Measurements from ENCODE around the gene TTC23.

Gene TTC23

GRCh38 chr15:99109555-99110021 lies 139.8 kb downstream of the TTC23 start:
- Histone ChIP-seq H3K36me3 (ENCODE audit: control insufficient read depth, insufficient read depth, low read length) (no peaks in the 10 kb centered on the region), H3K4me1 (ENCODE audit: control insufficient read depth, insufficient read depth, low read length) (peaks cover 12% of the 10 kb centered on the region), H3K9me3 (ENCODE audit: control insufficient read depth, low read length) (no peaks in the 10 kb centered on the region), H3K27me3 (ENCODE audit: control insufficient read depth, insufficient read depth, low read length) (peaks cover 9% of the 10 kb centered on the region), H3K9ac (ENCODE audit: low read length) (no peak overlapping the region), H3K4me3 (ENCODE audit: low read length) (no peak overlapping the region)

- Histone ChIP-seq H3K9ac (ENCODE audit: low read length) (no peak overlapping the region), H3K27me3 (ENCODE audit: control insufficient read depth, insufficient read depth, low read length) (peaks cover 9% of the 10 kb centered on the region), H3K4me1 (ENCODE audit: control insufficient read depth, insufficient read depth, low read length) (peaks cover 7% of the 10 kb centered on the region), H3K4me3 (ENCODE audit: low read length) (no peak overlapping the region), H3K36me3 (ENCODE audit: control insufficient read depth, insufficient read depth, low read length) (no peaks in the 10 kb centered on the region), H3K9me3 (ENCODE audit: control insufficient read depth, low read length) (no peaks in the 10 kb centered on the region)
These were observed 140.4 kb downstream of the TTC23 start for GRCh38 chr15:99108993-99109392.

DNA sequence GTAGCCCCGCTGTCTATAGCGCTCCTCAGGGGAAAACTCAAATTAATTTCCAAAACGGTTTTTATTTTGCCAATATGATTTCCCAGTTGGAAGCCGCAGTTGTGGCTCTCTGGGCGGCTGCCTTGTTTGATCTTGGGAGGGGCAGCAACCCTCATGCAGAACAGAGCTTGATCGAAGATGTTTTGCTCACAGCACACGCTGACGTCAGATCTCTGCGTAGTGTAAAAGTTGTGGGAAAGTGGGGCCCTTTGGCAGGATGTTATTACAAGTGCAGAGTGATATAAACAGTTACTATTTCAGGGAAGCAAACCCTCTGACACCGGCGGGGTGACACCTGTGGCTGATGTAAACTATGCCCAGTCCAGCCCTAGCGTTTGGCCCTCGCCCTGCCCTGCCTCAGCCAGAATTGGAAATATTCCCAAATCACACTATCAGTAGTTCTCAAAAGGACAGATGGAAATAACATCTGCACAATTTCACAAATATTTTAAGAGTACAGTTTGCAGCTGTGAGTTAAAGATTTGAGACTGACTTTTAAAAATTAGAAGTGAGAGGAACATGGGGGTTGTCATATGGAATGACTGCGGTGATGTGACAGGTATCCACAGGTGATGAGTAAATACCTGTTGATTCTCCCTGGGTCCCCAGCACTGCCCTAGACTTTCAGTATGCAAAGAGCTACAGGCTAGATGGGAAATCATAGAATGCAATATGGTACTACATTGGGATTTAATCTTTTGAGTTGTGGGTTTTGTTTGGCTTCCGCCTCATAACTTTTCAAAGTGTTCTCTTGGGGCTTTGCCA lies 142.8 kb downstream of the TTC23 start:
- H3K27me3 ChIP-seq (ENCODE audit: control insufficient read depth, insufficient read depth, low read length): peaks cover 16% of the 10 kb centered on the region
- peak overlapping the region; percentile 38 for H3K9ac ChIP-seq (ENCODE audit: low read length)
- no peaks in the 10 kb centered on the region for H3K36me3 ChIP-seq (ENCODE audit: control insufficient read depth, insufficient read depth, low read length)
- H3K9me3 ChIP-seq (ENCODE audit: control insufficient read depth, low read length): no peaks in the 10 kb centered on the region
- H3K4me1 ChIP-seq (ENCODE audit: control insufficient read depth, insufficient read depth, low read length): peaks cover 7% of the 10 kb centered on the region
- peak overlapping the region; percentile 9 for H3K4me3 ChIP-seq (ENCODE audit: low read length)

GRCh38 chr15:99105514-99106341 lies 143.7 kb downstream of the TTC23 start:
- Histone ChIP-seq H3K4me3 (ENCODE audit: low read length) (peak overlapping the region; percentile 9), H3K9me3 (ENCODE audit: control insufficient read depth, low read length) (no peaks in the 10 kb centered on the region), H3K27me3 (ENCODE audit: control insufficient read depth, insufficient read depth, low read length) (peaks cover 16% of the 10 kb centered on the region), H3K36me3 (ENCODE audit: control insufficient read depth, insufficient read depth, low read length) (no peaks in the 10 kb centered on the region), H3K9ac (ENCODE audit: low read length) (peak overlapping the region; percentile 38), H3K4me1 (ENCODE audit: control insufficient read depth, insufficient read depth, low read length) (peaks cover 7% of the 10 kb centered on the region)

GRCh38 chr15:99104788-99105513 lies 144.4 kb downstream of the TTC23 start, which contains the start of gene SYNM:
Gene SYNM (plus strand): TSS chr15:99105080. CDS start chr15:99105200, 120 bp downstream.
- H3K9me3 ChIP-seq (ENCODE audit: control insufficient read depth, low read length): no peaks in the 10 kb centered on the region
- peak within 1 kb of the TSS; percentile 9 for H3K4me3 ChIP-seq (ENCODE audit: low read length)
- peaks cover 14% of the 10 kb centered on the region for H3K4me1 ChIP-seq (ENCODE audit: control insufficient read depth, insufficient read depth, low read length)
- peaks cover 21% of the 10 kb centered on the region for H3K27me3 ChIP-seq (ENCODE audit: control insufficient read depth, insufficient read depth, low read length)
- peak within 1 kb of the TSS; percentile 38 for H3K9ac ChIP-seq (ENCODE audit: low read length)
- H3K36me3 ChIP-seq (ENCODE audit: control insufficient read depth, insufficient read depth, low read length): no peaks in the 10 kb centered on the region

DNA sequence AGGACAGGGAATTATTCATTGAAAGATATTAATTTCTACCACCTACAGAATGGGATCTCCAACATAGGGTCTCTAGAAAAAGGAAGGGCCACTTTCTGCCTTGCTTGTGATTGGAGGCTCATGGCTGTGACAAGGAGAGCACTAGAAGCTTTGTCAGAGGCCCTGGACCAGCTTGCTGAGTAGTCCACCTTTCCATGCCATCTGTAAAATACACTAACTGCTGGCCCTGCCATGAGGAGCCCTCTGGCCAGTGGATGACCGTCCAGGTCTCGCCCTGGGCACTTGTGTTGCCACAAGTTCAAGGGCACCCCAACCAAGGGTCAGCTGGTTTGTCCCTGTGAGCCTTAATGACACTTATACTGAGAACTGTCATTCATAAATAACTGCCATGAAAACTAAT lies 146.1 kb downstream of the TTC23 start:
- Histone ChIP-seq H3K27me3 (ENCODE audit: control insufficient read depth, insufficient read depth, low read length) (peaks cover 32% of the 10 kb centered on the region), H3K9me3 (ENCODE audit: control insufficient read depth, low read length) (no peaks in the 10 kb centered on the region), H3K4me3 (ENCODE audit: low read length) (no peak overlapping the region), H3K4me1 (ENCODE audit: control insufficient read depth, insufficient read depth, low read length) (peaks cover 14% of the 10 kb centered on the region), H3K36me3 (ENCODE audit: control insufficient read depth, insufficient read depth, low read length) (no peaks in the 10 kb centered on the region), H3K9ac (ENCODE audit: low read length) (no peak overlapping the region)

DNA sequence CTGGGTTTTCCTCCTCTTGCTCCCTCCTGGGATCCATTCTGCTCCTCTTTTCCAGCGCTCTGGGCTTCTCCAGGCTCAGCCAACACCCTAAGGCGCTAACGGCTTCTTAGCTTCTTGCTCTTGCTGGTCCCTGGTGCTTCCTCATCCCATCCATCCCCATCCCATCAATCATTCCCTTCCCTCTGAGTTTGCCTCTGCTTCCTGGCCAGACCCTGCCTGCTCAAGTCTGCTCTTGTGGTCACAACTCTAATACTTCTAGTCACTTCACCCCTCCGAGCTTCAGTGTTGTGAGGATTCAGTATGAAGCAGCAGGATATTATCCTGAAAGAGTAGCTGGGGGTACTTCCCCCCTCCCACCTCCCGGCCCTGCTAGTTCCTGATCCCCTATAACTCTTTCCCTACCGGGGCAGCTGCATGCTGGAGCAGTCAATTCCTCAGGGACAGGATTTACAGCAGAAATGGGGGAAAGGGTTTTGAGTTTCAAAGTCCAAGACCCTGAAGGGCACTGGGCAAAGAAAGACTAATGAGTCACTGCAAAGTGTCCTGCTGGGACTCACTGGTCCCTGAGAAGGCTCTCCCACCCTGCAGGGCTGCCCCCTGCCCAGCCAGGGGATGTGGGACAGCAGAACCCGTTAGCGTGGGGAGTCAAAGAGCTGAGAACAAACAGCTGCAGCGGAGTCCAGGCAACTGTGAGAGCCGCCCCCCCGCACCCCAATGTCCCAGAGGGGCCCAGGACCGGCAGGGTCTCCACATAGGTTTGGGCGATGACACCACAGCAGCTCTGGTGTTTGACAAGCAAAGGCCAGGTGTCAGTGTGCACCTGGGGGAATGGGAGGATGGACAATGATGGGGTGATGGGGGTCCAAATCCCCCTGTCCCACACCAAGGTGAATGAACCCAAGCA lies 146.8 kb downstream of the TTC23 start:
- Histone ChIP-seq H3K4me1 (ENCODE audit: control insufficient read depth, insufficient read depth, low read length) (peaks cover 14% of the 10 kb centered on the region), H3K9ac (ENCODE audit: low read length) (no peak overlapping the region), H3K27me3 (ENCODE audit: control insufficient read depth, insufficient read depth, low read length) (peaks cover 33% of the 10 kb centered on the region)

DNA sequence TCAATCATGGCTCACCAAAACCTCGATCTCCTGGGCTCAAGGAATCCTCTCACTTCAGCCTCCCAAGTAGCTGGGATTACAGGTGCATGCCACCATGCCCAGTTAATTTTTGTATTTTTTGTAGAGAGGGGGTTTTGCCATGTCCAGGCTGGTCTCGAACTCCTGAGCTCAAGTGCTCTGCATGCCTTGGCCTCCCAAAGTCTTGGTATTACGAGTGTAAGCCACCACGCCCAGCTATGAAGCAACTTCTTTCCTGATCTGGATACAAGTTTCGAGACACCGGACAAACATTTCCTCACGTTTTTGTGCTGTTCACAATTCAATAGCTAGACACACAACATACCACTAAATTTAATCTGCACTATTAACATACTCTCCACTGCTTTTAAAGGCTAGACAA lies 147.9 kb downstream of the TTC23 start:
- H3K4me3 ChIP-seq (ENCODE audit: low read length): no peak overlapping the region
- H3K36me3 ChIP-seq (ENCODE audit: control insufficient read depth, insufficient read depth, low read length): no peaks in the 10 kb centered on the region
- no peaks in the 10 kb centered on the region for H3K9me3 ChIP-seq (ENCODE audit: control insufficient read depth, low read length)
- no peak overlapping the region for H3K9ac ChIP-seq (ENCODE audit: low read length)
- peaks cover 33% of the 10 kb centered on the region for H3K27me3 ChIP-seq (ENCODE audit: control insufficient read depth, insufficient read depth, low read length)
- peaks cover 14% of the 10 kb centered on the region for H3K4me1 ChIP-seq (ENCODE audit: control insufficient read depth, insufficient read depth, low read length)

More for the DNA sequence above, 146.8 kb downstream of the TTC23 start:
- H3K9me3 ChIP-seq (ENCODE audit: control insufficient read depth, low read length): no peaks in the 10 kb centered on the region
- H3K4me3 ChIP-seq (ENCODE audit: low read length): no peak overlapping the region
- H3K36me3 ChIP-seq (ENCODE audit: control insufficient read depth, insufficient read depth, low read length): no peaks in the 10 kb centered on the region

- H3K9ac ChIP-seq (ENCODE audit: low read length): no peak overlapping the region
- no peaks in the 10 kb centered on the region for H3K9me3 ChIP-seq (ENCODE audit: control insufficient read depth, low read length)
- no peak overlapping the region for H3K4me3 ChIP-seq (ENCODE audit: low read length)
- no peaks in the 10 kb centered on the region for H3K36me3 ChIP-seq (ENCODE audit: control insufficient read depth, insufficient read depth, low read length)
- peaks cover 7% of the 10 kb centered on the region for H3K4me1 ChIP-seq (ENCODE audit: control insufficient read depth, insufficient read depth, low read length)
- peaks cover 29% of the 10 kb centered on the region for H3K27me3 ChIP-seq (ENCODE audit: control insufficient read depth, insufficient read depth, low read length)
These were observed 148.9 kb downstream of the TTC23 start for GRCh38 chr15:99100245-99101173.

DNA sequence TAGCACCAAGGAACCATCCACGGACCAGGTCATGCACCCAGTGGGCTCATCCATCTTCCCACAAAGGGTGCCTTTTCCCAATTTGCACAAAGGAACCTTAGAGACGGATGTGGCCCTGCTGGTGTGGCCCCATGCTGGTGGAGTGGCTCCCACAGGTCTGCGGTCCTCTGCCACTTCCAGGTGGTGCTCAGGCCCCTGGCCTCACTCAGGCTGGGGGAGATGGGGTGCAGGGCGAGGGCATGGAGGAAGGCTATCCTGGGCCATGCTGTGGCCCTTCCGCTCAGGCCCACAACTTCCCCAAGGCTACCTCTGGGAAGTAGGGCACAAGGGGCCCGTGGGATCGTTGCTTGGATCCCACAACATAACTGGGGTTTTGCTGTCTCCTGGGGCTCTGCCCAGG lies 149.7 kb downstream of the TTC23 start:
- H3K9me3 ChIP-seq (ENCODE audit: control insufficient read depth, low read length): no peaks in the 10 kb centered on the region
- H3K9ac ChIP-seq (ENCODE audit: low read length): no peak overlapping the region
- H3K4me3 ChIP-seq (ENCODE audit: low read length): no peak overlapping the region
- H3K27me3 ChIP-seq (ENCODE audit: control insufficient read depth, insufficient read depth, low read length): peaks cover 31% of the 10 kb centered on the region
- peaks cover 7% of the 10 kb centered on the region for H3K4me1 ChIP-seq (ENCODE audit: control insufficient read depth, insufficient read depth, low read length)
- H3K36me3 ChIP-seq (ENCODE audit: control insufficient read depth, insufficient read depth, low read length): no peaks in the 10 kb centered on the region
